GM18517 (cell line): Measurements from ENCODE around the gene DLG5.
"Not testable (repeated sequence)": the region's sequence is repeated elsewhere in the genome, so short reads cannot be mapped to it uniquely, and the experiment has no call there.

ENCODE experiments used
- ATAC-seq: cut with Tn5 transposase; IDR thresholded peaks from one replicate; pipeline ENCODE4 v1.9.1; 2021; ENCODE audit warnings: mild to moderate bottlenecking, moderate library complexity; ENCODE audit not compliant: unreplicated experiment

Gene DLG5

GRCh38 chr10:77772852-77773600 lies 153.5 kb downstream of the DLG5 start:
- ATAC-seq, result not testable (repeated sequence)

DNA sequence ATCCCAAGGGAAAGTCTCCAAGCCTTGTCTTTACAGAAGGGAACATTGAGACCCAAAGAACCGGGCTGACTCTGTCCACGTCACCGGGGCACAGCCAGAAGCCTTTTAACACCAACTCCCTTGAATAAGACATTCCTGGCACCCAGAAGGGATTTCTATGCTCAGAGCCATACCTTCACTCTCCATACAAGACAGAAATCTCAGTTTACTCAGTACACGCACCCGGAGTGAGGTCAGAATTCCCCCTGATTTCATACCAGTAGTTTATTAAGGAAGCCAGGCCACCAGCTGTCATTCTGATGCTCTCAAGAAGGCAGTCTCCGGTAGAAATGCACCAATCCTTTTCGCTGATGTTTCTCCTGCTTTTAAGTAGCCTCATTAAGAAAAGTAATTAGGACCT lies 154.7 kb downstream of the DLG5 start:
- no peak for ATAC-seq

- ATAC-seq, result no peak
Measured at GRCh38 chr10:77771450-77771849, 155.1 kb downstream of the DLG5 start.

GRCh38 chr10:77770868-77771175 lies 155.7 kb downstream of the DLG5 start:
- ATAC-seq, result no peak

DNA sequence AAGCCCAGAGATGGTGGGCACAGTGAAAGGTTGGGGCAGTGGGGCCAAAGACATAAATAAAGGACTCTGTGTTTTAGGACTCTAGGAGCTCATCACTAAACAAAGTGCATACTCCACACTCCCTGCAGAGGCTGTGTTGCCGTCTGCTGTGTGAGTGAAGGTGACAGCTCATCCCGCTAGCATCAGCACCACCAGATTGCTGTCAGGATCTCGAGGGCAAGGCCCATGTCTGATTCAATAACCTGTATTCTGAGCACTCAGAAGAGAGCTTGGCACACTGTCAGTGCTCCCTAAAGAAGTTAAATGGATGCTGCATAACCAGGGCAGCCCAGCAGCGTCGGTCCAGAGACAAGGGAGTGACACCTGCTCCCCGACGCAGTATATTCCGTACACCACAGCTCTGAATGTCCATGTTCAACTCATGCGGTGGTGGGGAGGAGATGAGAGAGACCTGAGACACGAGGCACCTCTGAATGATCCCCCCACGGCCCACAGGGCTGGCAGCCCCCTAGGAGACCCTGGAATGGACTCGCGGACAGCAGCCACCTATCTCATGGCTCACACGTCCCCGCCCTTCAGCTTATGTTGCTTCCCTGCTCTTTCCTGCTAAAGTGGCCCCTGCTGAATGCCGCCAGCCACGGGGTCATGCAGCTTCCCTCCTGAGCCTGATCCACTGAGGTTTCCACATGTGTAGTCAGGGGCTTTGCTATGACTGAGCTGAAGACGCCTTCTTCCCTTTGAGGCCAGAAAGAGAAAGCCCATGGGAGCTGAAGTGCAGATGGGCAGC lies 156.3 kb downstream of the DLG5 start:
- ATAC-seq, result no peak

- ATAC-seq, result no peak
Measured at GRCh38 chr10:77768039-77768438, 158.5 kb downstream of the DLG5 start.

DNA sequence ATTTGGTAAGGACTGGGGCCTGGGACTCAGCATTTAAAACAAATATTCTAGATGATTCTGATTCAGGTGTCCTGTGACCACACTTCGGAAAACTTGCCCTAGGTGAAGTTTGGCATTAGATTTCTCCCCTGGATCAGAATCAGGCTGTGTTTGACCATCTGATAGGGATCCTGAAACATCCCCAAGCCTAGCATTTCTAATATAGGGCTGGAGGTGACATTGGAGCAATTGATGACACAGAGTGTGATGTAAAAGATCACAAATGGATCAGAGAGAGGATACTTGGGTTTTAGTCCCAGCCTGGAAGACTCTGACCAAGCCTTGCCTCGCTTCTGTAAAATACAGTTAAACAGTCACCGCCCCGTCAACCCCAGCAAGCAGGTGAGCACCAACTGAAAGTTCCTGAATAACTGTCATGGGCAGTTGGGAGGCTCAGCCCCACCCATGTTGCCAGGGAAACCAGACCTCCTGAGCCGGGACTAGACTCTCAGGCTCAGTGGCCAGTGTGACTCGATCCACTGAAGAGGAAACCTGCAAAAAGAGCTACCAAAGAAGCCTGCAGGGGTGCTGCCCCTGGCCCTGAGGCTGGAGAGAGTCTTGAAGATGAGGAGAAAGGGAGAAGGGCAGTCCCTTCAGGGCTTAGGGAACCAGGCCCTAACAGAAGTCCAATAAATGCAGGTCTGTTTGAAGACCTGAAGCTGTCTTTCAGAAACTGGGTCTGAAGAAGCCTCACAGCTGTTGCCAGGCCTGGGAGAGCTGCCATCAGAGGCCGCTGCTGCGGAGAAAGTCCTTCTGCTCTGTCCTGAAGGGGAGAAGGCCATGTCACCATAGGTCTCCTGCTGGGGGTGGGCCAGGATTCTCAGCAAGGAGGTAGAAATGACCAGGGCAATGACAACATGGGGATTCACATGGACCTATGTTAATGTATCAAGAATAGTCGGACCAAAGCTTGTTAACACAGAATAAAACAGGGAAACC lies 162.8 kb downstream of the DLG5 start:
- ATAC-seq, result no peak

- ATAC-seq, result not testable (repeated sequence)
Measured at GRCh38 chr10:77758406-77758805, 168.1 kb downstream of the DLG5 start.

GRCh38 chr10:77756319-77757232 lies 170.0 kb downstream of the DLG5 start:
- no peak for ATAC-seq

GRCh38 chr10:77746047-77746707 lies 180.4 kb downstream of the DLG5 start:
- no peak for ATAC-seq

GRCh38 chr10:77744245-77744644 lies 182.3 kb downstream of the DLG5 start:
- ATAC-seq, result no peak

GRCh38 chr10:77742172-77742571 lies 184.4 kb downstream of the DLG5 start:
- no peak for ATAC-seq

DNA sequence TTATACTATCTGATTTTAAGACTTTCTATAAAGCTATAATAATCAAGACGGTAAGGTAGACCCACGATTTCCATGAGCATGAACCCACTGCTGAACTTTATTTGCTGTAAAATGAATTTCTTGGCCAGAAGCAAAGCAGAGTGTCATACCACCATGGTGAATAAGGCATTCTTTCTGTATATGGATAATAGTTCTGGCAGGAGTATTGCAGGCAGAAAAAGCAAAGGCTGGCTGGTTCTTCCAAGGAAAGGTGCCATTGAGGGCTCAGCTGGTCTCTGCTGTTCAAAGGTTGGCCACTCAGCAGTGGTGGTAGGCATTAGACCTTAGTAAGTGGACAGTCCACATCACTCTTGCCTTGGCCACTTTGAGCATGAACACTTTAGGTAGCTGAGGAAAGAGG lies 184.8 kb downstream of the DLG5 start:
- ATAC-seq, result no peak
